ENCODE results near the gene SLC27A2.

DNA sequence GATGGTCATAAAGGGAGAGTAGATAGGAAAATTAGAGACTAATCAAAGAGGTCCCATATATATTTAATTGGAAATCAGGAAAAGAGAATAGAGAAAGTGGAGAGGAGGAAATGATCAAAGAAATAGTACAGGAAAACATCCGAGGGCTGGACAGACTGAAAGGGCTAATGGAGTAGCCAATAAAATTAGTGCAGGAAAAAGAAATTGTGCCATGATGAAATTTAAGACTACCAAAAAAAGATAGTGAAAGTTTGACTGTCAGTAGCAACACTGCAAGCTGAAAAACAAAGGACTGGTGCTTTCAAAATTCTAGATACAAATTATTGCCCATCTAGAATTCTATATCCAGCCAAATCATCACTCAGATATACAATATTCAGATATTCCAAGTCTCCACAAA, 36.3 kb downstream of the SLC27A2 start:
- TF ChIP-seq EZH2 (IDR thresholded peaks at IDR 0.05) (no peak), EZH2phosphoT487 (IDR thresholded peaks at IDR 0.05) (no peak)
- TF ChIP-seq, protein P1, sequence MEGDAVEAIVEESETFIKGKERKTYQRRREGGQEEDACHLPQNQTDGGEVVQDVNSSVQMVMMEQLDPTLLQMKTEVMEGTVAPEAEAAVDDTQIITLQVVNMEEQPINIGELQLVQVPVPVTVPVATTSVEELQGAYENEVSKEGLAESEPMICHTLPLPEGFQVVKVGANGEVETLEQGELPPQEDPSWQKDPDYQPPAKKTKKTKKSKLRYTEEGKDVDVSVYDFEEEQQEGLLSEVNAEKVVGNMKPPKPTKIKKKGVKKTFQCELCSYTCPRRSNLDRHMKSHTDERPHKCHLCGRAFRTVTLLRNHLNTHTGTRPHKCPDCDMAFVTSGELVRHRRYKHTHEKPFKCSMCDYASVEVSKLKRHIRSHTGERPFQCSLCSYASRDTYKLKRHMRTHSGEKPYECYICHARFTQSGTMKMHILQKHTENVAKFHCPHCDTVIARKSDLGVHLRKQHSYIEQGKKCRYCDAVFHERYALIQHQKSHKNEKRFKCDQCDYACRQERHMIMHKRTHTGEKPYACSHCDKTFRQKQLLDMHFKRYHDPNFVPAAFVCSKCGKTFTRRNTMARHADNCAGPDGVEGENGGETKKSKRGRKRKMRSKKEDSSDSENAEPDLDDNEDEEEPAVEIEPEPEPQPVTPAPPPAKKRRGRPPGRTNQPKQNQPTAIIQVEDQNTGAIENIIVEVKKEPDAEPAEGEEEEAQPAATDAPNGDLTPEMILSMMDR (IDR thresholded peaks at IDR 0.05) = no peak

All from neural progenitor cell (in vitro differentiated cells).